ENCODE data around the gene ORMDL2.

ORMDL2 gene

DNA sequence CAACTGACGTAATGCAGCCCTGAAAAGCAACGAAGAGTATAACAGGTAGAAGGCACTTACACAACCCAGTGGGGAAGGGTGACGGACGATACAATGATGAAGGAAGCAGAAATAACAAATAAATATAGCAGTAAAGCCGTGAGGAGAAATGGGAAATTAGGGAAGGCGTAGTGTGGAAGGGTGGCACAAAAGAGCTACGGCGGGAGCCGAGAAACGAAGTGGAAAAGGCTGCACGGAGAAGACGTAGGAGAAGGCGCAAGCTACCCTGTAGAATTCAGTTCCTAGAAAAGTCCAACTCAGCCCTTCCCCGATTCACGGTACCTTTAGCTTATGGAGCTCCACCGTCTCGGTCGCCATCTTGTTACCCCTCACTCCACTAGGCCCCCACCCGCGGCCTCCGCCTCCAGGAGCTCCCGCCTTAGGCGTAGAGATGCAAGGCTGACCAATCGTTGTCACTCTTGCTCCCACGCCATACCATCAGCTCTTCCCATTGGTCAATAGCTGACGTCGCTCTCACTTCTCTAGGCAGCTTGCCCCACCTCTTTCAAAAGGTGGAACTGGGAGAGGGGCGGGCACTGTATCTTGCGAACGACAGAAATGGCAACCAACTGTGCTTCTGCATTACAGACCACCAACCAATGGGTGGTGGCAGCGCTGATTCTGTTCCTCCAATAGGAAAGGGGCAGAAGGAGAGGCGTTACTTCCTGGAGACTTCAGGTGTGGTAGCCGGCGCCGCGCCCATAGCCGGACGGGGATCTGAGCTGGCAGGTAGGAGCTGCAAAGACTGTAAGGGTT is at the start of gene ORMDL2, which contains the start of gene SARNP:
ORMDL2 (plus strand) TSS at position 697 of the 795 bp plus-strand sequence. CDS start 959 bp downstream, outside the sequence.
SARNP (minus strand) TSS at position 380 of the 795 bp plus-strand sequence; CDS start at position 357, 23 bp downstream.
- no peaks in the 10 kb centered on the region for H3K27me3 Mint-ChIP-seq
- no peaks in the 10 kb centered on the region for H3K9me3 Mint-ChIP-seq
- H3K36me3 Mint-ChIP-seq (ENCODE audit: low read depth), result peaks cover 46% of the 10 kb centered on the region
- peaks cover 46% of the 10 kb centered on the region for H3K4me1 Mint-ChIP-seq (ENCODE audit: low read depth)
- no peak within 1 kb of the TSS for H3K27ac Mint-ChIP-seq
- H3K4me3 Mint-ChIP-seq, result no peak within 1 kb of the TSS

- peaks cover 4% of the 10 kb centered on the region for H3K4me1 Mint-ChIP-seq (ENCODE audit: low read depth)
- H3K36me3 Mint-ChIP-seq (ENCODE audit: low read depth), result peaks cover 40% of the 10 kb centered on the region
- no peaks in the 10 kb centered on the region for H3K27me3 Mint-ChIP-seq
- no peak overlapping the region for H3K4me3 Mint-ChIP-seq
- no peaks in the 10 kb centered on the region for H3K9me3 Mint-ChIP-seq
- no peak overlapping the region for H3K27ac Mint-ChIP-seq
These were observed 46.1 kb upstream of the ORMDL2 start for GRCh38 chr12:55771736-55772135.

DNA sequence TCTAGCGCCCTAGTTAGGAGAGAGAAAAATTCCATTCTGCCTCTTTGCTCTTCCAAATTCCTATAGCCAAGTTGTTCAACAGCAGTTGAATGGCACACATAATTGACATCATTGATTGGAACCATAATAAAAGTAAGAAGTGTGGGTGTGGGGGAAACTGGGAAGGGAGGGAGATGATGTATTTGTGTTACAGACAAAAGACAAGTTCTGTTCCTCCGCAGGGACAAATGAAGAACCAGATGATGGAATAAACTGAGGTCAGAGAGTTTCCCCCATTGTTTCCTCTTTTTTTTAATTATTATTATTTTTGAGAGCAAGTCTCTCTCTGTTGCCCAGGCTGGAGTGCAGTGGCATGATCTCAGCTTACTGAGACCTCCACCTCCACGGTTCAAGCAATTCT is 40.0 kb upstream of the ORMDL2 start:
- H3K27ac Mint-ChIP-seq, result no peak overlapping the region
- no peak overlapping the region for H3K4me3 Mint-ChIP-seq
- H3K4me1 Mint-ChIP-seq (ENCODE audit: low read depth), result peaks cover 7% of the 10 kb centered on the region
- H3K9me3 Mint-ChIP-seq, result no peaks in the 10 kb centered on the region
- peaks cover 47% of the 10 kb centered on the region for H3K36me3 Mint-ChIP-seq (ENCODE audit: low read depth)
- no peaks in the 10 kb centered on the region for H3K27me3 Mint-ChIP-seq

GRCh38 chr12:55780685-55781084 is 37.2 kb upstream of the ORMDL2 start:
- Mint-ChIP-seq H3K27me3 (no peaks in the 10 kb centered on the region), H3K4me1 (ENCODE audit: low read depth) (peaks cover 7% of the 10 kb centered on the region), H3K27ac (no peak overlapping the region), H3K4me3 (no peak overlapping the region), H3K9me3 (no peaks in the 10 kb centered on the region), H3K36me3 (ENCODE audit: low read depth) (peaks cover 60% of the 10 kb centered on the region)

DNA sequence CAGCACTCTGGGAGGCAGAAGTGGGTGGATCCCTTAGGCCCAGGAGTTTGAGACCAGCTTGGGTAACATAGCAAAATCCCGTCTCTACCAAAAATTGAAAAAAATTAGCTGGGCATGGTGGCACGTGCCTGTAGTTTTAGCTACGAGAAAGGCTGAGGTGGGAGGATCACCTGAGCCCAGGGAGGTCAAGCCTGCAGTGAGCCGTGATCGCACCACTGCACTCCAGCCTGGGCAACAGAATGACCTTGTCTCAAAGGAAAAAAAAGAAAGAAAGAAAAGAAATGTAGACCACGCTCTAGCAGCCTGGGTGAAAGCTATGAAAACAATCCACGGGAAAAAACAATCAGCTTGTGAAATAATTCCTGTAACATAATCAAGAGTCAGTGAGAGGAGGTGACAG is 29.3 kb upstream of the ORMDL2 start:
- Mint-ChIP-seq H3K9me3 (no peaks in the 10 kb centered on the region), H3K27me3 (no peaks in the 10 kb centered on the region), H3K36me3 (ENCODE audit: low read depth) (peaks cover 61% of the 10 kb centered on the region), H3K4me3 (no peak overlapping the region), H3K27ac (no peak overlapping the region), H3K4me1 (ENCODE audit: low read depth) (no peaks in the 10 kb centered on the region)

GRCh38 chr12:55789171-55789570 is 28.7 kb upstream of the ORMDL2 start:
- H3K36me3 Mint-ChIP-seq (ENCODE audit: low read depth), result peaks cover 61% of the 10 kb centered on the region
- H3K27me3 Mint-ChIP-seq, result no peaks in the 10 kb centered on the region
- H3K4me1 Mint-ChIP-seq (ENCODE audit: low read depth), result no peaks in the 10 kb centered on the region
- H3K9me3 Mint-ChIP-seq, result no peaks in the 10 kb centered on the region
- H3K4me3 Mint-ChIP-seq, result no peak overlapping the region
- no peak overlapping the region for H3K27ac Mint-ChIP-seq

DNA sequence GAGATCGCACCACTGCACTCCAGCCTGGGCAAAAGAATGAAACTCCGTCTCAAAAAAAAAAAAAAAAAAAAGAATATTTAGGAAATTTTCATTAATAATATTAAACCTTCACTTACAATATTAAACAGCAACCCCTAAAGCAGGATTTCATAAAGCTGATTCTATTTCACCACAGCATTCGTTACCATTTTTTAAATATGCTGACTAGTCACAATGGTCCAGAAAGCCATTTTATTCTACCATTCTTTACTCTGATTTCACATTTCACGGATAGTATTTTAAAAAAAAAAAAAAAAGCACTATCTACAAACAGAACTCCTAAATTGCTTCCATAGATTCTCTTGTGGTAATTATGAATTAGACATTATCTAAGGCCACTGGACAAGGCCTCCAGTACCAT is 27.9 kb upstream of the ORMDL2 start:
- H3K4me3 Mint-ChIP-seq, result no peak overlapping the region
- no peaks in the 10 kb centered on the region for H3K9me3 Mint-ChIP-seq
- no peaks in the 10 kb centered on the region for H3K27me3 Mint-ChIP-seq
- no peaks in the 10 kb centered on the region for H3K4me1 Mint-ChIP-seq (ENCODE audit: low read depth)
- H3K36me3 Mint-ChIP-seq (ENCODE audit: low read depth), result peaks cover 62% of the 10 kb centered on the region
- no peak overlapping the region for H3K27ac Mint-ChIP-seq

- H3K9me3 Mint-ChIP-seq, result no peaks in the 10 kb centered on the region
- no peaks in the 10 kb centered on the region for H3K27me3 Mint-ChIP-seq
- H3K27ac Mint-ChIP-seq, result no peak overlapping the region
- peaks cover 3% of the 10 kb centered on the region for H3K4me1 Mint-ChIP-seq (ENCODE audit: low read depth)
- peaks cover 63% of the 10 kb centered on the region for H3K36me3 Mint-ChIP-seq (ENCODE audit: low read depth)
- H3K4me3 Mint-ChIP-seq, result no peak overlapping the region
These were observed 21.9 kb upstream of the ORMDL2 start for GRCh38 chr12:55795950-55796349.

DNA sequence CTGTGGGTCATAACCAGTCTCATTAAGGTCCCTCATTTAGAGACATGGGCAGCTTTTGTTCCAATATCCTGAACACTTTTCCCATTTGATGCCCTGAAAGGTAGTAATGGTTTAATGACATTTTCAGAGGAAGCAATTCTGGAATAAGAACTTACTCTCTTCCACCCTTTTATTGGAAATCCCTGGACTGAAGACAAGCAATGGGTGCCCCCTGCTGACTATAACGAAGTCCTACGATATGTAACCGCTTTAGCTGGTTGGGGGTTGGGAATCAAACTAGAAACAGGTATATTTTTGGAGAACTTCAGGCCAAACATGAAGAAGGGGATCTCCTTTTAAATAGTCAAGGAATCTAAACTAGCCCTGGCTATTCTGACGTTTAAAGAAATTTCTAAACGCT is 20.8 kb upstream of the ORMDL2 start:
- Mint-ChIP-seq H3K4me1 (ENCODE audit: low read depth) (peaks cover 3% of the 10 kb centered on the region), H3K27me3 (no peaks in the 10 kb centered on the region), H3K27ac (peak overlapping the region; percentile 43), H3K4me3 (no peak overlapping the region), H3K9me3 (no peaks in the 10 kb centered on the region), H3K36me3 (ENCODE audit: low read depth) (peaks cover 70% of the 10 kb centered on the region)

DNA sequence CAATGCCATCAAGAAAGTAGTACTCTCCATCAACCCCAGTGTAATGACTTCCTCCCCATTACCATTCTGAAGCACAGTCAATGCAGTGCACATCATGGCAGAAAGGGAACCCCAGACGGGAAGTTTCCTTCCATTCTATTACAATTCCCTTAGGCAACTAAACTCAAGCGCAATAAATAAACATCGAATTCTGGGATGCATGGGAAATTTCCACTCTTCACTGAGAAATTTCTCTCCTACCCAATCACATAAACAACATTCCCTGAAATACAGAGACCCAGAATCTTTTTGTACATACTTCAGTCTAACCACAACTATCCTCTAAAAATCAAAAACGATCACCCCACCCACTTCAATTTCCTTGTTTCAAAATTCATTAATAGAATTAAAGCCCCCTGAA is 20.3 kb upstream of the ORMDL2 start:
- H3K36me3 Mint-ChIP-seq (ENCODE audit: low read depth), result peaks cover 75% of the 10 kb centered on the region
- H3K27ac Mint-ChIP-seq, result no peak overlapping the region
- H3K27me3 Mint-ChIP-seq, result no peaks in the 10 kb centered on the region
- no peaks in the 10 kb centered on the region for H3K9me3 Mint-ChIP-seq
- peaks cover 3% of the 10 kb centered on the region for H3K4me1 Mint-ChIP-seq (ENCODE audit: low read depth)
- no peak overlapping the region for H3K4me3 Mint-ChIP-seq

- no peak overlapping the region for H3K27ac Mint-ChIP-seq
- no peak overlapping the region for H3K4me3 Mint-ChIP-seq
- no peaks in the 10 kb centered on the region for H3K9me3 Mint-ChIP-seq
- H3K27me3 Mint-ChIP-seq, result no peaks in the 10 kb centered on the region
- H3K4me1 Mint-ChIP-seq (ENCODE audit: low read depth), result peaks cover 19% of the 10 kb centered on the region
- H3K36me3 Mint-ChIP-seq (ENCODE audit: low read depth), result peaks cover 28% of the 10 kb centered on the region
These were observed 10.9 kb upstream of the ORMDL2 start for GRCh38 chr12:55806982-55807381.

DNA sequence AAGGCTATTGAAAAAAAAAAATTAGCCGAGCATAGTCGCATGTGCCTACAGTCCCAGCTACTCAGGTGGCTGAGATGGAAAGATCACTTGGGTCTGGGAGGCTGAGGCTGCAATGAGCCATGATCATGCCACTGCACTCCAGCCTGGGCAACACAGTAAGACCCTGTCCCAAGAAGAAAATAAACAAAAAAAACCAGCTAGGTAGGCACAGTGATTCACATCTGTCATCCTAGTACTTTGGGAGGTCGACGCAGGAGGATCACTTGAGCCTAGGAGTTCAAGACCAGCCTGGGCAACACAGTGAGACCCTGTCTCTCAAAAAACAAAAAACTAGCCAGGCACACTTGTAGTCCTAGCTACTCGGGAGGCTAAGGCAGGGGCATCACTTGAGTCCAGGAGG is 8.6 kb upstream of the ORMDL2 start:
- Mint-ChIP-seq H3K9me3 (no peaks in the 10 kb centered on the region), H3K4me3 (no peak overlapping the region), H3K27ac (no peak overlapping the region), H3K27me3 (no peaks in the 10 kb centered on the region), H3K4me1 (ENCODE audit: low read depth) (peaks cover 34% of the 10 kb centered on the region), H3K36me3 (ENCODE audit: low read depth) (peaks cover 34% of the 10 kb centered on the region)

- Mint-ChIP-seq H3K4me1 (ENCODE audit: low read depth) (peaks cover 51% of the 10 kb centered on the region), H3K9me3 (no peaks in the 10 kb centered on the region), H3K36me3 (ENCODE audit: low read depth) (peaks cover 39% of the 10 kb centered on the region), H3K27me3 (no peaks in the 10 kb centered on the region), H3K27ac (no peak overlapping the region), H3K4me3 (no peak overlapping the region)
These were observed 5.8 kb upstream of the ORMDL2 start for GRCh38 chr12:55812088-55812487.

- Mint-ChIP-seq H3K36me3 (ENCODE audit: low read depth) (peaks cover 34% of the 10 kb centered on the region), H3K27ac (no peak overlapping the region), H3K9me3 (no peaks in the 10 kb centered on the region), H3K4me1 (ENCODE audit: low read depth) (peaks cover 60% of the 10 kb centered on the region), H3K4me3 (no peak overlapping the region), H3K27me3 (no peaks in the 10 kb centered on the region)
These were observed 3.6 kb upstream of the ORMDL2 start for GRCh38 chr12:55814257-55814656.

DNA sequence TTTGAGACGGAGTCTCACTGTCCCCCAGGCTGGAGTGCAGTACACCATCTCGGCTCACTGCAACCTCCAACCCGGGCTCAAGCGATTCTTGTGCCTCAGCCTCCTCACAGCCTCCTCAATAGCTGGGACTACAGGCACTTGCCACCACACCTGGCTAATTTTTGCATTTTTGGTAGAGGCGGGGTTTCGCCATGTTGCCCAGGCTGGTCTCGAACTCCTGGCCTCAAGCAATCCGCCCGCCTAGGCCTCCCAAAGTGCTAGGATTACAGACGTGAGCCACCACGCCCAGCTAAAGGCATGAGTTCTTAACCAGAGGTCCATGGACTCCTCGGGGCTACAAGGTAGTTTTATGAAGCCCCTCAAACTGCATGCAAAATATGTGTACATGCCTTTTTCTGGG is 2.4 kb upstream of the ORMDL2 start:
- no peaks in the 10 kb centered on the region for H3K27me3 Mint-ChIP-seq
- peaks cover 63% of the 10 kb centered on the region for H3K4me1 Mint-ChIP-seq (ENCODE audit: low read depth)
- no peak overlapping the region for H3K27ac Mint-ChIP-seq
- peaks cover 38% of the 10 kb centered on the region for H3K36me3 Mint-ChIP-seq (ENCODE audit: low read depth)
- H3K9me3 Mint-ChIP-seq, result no peaks in the 10 kb centered on the region
- H3K4me3 Mint-ChIP-seq, result no peak overlapping the region

DNA sequence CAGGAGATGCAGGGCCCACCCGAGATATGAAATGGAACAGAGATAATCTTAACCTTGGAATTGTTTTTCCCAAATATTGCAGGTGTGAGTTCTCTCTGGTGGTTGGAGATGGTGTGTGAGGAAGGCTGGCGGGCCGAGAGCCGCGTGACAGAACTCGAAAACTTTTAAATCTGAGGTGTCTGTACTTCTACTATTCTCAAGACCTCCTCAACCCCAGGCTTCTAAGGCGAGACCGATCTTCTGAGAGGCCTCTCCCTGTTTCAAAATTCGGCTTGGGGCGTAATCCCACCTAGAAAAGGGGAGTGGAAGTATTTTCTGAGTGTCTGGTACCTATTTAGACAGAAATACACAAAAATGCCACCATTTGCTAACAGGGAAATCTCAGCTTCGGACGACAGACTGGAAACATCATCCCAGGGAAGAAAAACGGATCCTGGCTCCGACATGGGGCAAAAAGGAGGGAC is 928 bp upstream of the ORMDL2 start:
- Mint-ChIP-seq H3K27me3 (no peaks in the 10 kb centered on the region), H3K4me1 (ENCODE audit: low read depth) (peaks cover 53% of the 10 kb centered on the region), H3K36me3 (ENCODE audit: low read depth) (peaks cover 46% of the 10 kb centered on the region), H3K27ac (no peak overlapping the region), H3K9me3 (no peaks in the 10 kb centered on the region), H3K4me3 (no peak overlapping the region)
